ENCODE data around the gene FCMR. TPM values are rescaled to one million over a fixed set of nuclear protein-coding genes. Genes with fewer than 3 reads are reported as not detected.

Gene FCMR
- polyA plus RNA-seq, 1 donor = 4.4 TPM

- no CpG with 5 or more reads among the region's 6 CpGs for WGBS (ENCODE audit: insufficient coverage, low lambda C conversion rate)
- Histone ChIP-seq H3K4me3 (ENCODE audit: low read length) (no peak overlapping the region), H3K36me3 (ENCODE audit: control insufficient read depth, insufficient read depth, low read length) (no peaks in the 10 kb centered on the region), H3K9me3 (ENCODE audit: control insufficient read depth, low read depth, low read length) (no peaks in the 10 kb centered on the region), H3K27ac (ENCODE audit: low read length) (no peak overlapping the region), H3K4me1 (ENCODE audit: control insufficient read depth, insufficient read depth, low read length) (no peaks in the 10 kb centered on the region), H3K27me3 (ENCODE audit: control insufficient read depth, insufficient read depth, low read length) (no peaks in the 10 kb centered on the region)
- DNase-seq = no peak
Observed at GRCh38 chr1:206901944-206902343, 19.8 kb downstream of the FCMR start.

GRCh38 chr1:206900149-206900548 lies 21.6 kb downstream of the FCMR start:
- WGBS (ENCODE audit: insufficient coverage, low lambda C conversion rate) = no CpG with 5 or more reads among the region's 7 CpGs
- H3K27me3 ChIP-seq (ENCODE audit: control insufficient read depth, insufficient read depth, low read length) = no peaks in the 10 kb centered on the region
- H3K4me3 ChIP-seq (ENCODE audit: low read length) = no peak overlapping the region
- H3K36me3 ChIP-seq (ENCODE audit: control insufficient read depth, insufficient read depth, low read length) = no peaks in the 10 kb centered on the region
- H3K4me1 ChIP-seq (ENCODE audit: control insufficient read depth, insufficient read depth, low read length) = no peaks in the 10 kb centered on the region
- no peaks in the 10 kb centered on the region for H3K9me3 ChIP-seq (ENCODE audit: control insufficient read depth, low read depth, low read length)
- no peak for DNase-seq
- no peak overlapping the region for H3K27ac ChIP-seq (ENCODE audit: low read length)

DNA sequence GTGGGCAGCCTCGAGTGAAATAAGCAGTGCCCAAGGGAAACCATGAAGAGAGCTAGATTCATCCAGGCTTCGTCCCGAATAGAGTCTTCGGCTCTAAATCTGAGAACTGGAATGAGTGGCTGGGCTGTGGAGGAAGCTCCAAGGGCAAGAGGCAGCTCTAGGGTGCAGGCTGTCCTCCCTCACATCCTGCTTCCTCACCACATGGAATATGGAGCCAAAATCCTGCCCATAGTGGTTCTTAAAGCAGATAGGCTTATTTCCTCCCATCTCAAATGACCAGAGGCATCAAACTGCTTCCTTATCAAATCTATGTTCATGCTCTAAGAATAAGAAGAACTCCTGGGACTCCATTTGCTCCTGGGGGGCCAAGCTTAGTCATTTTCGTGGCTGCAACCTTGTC lies 22.0 kb downstream of the FCMR start:
- Histone ChIP-seq H3K4me1 (ENCODE audit: control insufficient read depth, insufficient read depth, low read length) (no peaks in the 10 kb centered on the region), H3K27me3 (ENCODE audit: control insufficient read depth, insufficient read depth, low read length) (no peaks in the 10 kb centered on the region), H3K36me3 (ENCODE audit: control insufficient read depth, insufficient read depth, low read length) (no peaks in the 10 kb centered on the region), H3K9me3 (ENCODE audit: control insufficient read depth, low read depth, low read length) (no peaks in the 10 kb centered on the region), H3K27ac (ENCODE audit: low read length) (no peak overlapping the region), H3K4me3 (ENCODE audit: low read length) (no peak overlapping the region)
- no CpG with 5 or more reads among the region's 5 CpGs for WGBS (ENCODE audit: insufficient coverage, low lambda C conversion rate)
- no peak for DNase-seq

GRCh38 chr1:206898915-206899431 lies 22.8 kb downstream of the FCMR start:
- no peaks in the 10 kb centered on the region for H3K9me3 ChIP-seq (ENCODE audit: control insufficient read depth, low read depth, low read length)
- H3K36me3 ChIP-seq (ENCODE audit: control insufficient read depth, insufficient read depth, low read length) = no peaks in the 10 kb centered on the region
- H3K4me1 ChIP-seq (ENCODE audit: control insufficient read depth, insufficient read depth, low read length) = no peaks in the 10 kb centered on the region
- 83% methylated on average over 5 of the region's 13 CpGs for WGBS (ENCODE audit: insufficient coverage, low lambda C conversion rate)
- H3K4me3 ChIP-seq (ENCODE audit: low read length) = no peak overlapping the region
- no peak overlapping the region for H3K27ac ChIP-seq (ENCODE audit: low read length)
- no peaks in the 10 kb centered on the region for H3K27me3 ChIP-seq (ENCODE audit: control insufficient read depth, insufficient read depth, low read length)
- no peak for DNase-seq

DNA sequence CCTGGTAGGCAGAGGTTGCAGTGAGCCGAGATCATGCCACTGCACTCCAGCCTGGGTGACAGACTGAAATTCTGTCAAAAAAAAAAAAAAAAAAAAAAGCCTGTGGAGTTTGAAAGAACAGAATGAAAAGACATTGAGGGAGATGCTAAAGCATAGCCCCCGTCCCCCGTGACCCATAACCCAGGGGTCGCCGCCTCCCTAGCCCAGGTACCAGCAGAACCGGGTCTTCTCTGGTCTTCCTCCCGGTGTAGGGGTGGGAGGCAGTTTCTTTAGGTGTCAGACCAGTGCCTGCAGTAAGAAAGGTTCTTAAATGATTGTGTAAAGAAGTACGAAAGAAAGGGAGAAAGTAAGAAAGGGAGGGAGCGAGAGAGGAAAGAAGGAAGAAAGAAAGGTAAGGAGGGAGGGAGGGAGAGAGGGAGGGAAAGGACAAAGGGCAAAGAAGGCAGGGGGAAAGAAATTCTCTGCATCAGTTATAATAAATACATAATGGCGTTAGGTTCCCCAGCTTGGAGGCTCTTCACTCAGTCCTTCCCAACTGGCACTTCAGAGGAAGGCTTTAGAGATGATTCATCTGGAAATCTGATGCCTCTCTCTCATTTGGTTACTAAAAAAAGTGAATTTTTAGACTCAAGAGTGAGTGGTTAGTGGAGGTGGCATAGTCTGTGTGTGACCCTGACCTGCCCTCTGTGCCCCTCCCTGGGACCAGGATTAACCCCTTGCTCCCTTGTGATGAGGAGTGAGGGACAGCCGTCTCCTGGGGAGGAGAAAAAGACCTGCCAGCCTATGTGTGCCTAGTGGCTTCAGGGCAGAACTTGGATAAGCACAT lies 23.4 kb downstream of the FCMR start:
- WGBS (ENCODE audit: insufficient coverage, low lambda C conversion rate) = 84% methylated on average over 5 of the region's 11 CpGs

GRCh38 chr1:206897175-206897574 lies 24.6 kb downstream of the FCMR start, which contains the start of gene IL24:
Gene IL24, plus strand, starts transcription at chr1:206897443. Its CDS starts 390 bp downstream, at chr1:206897833.
- H3K9me3 ChIP-seq (ENCODE audit: control insufficient read depth, low read depth, low read length) = no peaks in the 10 kb centered on the region
- no peak within 1 kb of the TSS for H3K27ac ChIP-seq (ENCODE audit: low read length)
- H3K4me3 ChIP-seq (ENCODE audit: low read length) = no peak within 1 kb of the TSS
- H3K4me1 ChIP-seq (ENCODE audit: control insufficient read depth, insufficient read depth, low read length) = no peaks in the 10 kb centered on the region
- DNase-seq = no peak
- H3K27me3 ChIP-seq (ENCODE audit: control insufficient read depth, insufficient read depth, low read length) = no peaks in the 10 kb centered on the region
- no peaks in the 10 kb centered on the region for H3K36me3 ChIP-seq (ENCODE audit: control insufficient read depth, insufficient read depth, low read length)
- WGBS (ENCODE audit: insufficient coverage, low lambda C conversion rate) = no CpG with 5 or more reads among the region's 4 CpGs

More for the DNA sequence above, 23.4 kb downstream of the FCMR start:
- H3K9me3 ChIP-seq (ENCODE audit: control insufficient read depth, low read depth, low read length) = no peaks in the 10 kb centered on the region
- no peaks in the 10 kb centered on the region for H3K36me3 ChIP-seq (ENCODE audit: control insufficient read depth, insufficient read depth, low read length)
- H3K27ac ChIP-seq (ENCODE audit: low read length) = no peak overlapping the region
- no peaks in the 10 kb centered on the region for H3K27me3 ChIP-seq (ENCODE audit: control insufficient read depth, insufficient read depth, low read length)
- no peaks in the 10 kb centered on the region for H3K4me1 ChIP-seq (ENCODE audit: control insufficient read depth, insufficient read depth, low read length)
- no peak overlapping the region for H3K4me3 ChIP-seq (ENCODE audit: low read length)
- DNase-seq = no peak

GRCh38 chr1:206896261-206896660 lies 25.5 kb downstream of the FCMR start:
- Histone ChIP-seq H3K36me3 (ENCODE audit: control insufficient read depth, insufficient read depth, low read length) (no peaks in the 10 kb centered on the region), H3K27me3 (ENCODE audit: control insufficient read depth, insufficient read depth, low read length) (no peaks in the 10 kb centered on the region), H3K9me3 (ENCODE audit: control insufficient read depth, low read depth, low read length) (no peaks in the 10 kb centered on the region), H3K27ac (ENCODE audit: low read length) (no peak overlapping the region), H3K4me3 (ENCODE audit: low read length) (no peak overlapping the region), H3K4me1 (ENCODE audit: control insufficient read depth, insufficient read depth, low read length) (no peaks in the 10 kb centered on the region)
- no peak for DNase-seq
- WGBS (ENCODE audit: insufficient coverage, low lambda C conversion rate) = no CpG with 5 or more reads among the region's 3 CpGs

DNA sequence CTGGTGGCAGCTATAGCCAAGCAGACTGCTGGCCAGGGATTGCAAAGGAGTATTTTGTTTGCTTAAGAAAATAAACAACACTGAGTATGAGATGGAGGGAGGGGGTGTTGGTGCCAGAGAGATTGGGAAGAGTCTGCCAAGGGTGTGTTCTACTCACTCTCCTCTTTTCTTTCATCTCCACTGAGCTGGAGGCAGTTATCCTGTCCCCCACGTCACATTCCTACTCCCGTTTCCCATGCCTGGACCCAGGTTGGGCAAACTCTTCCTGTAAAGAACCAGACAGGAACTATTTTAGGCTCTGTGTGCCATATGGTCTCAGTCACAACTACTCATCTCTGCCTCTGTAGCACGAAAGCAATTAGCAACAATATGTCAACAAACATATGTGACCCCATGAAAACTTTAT lies 25.9 kb downstream of the FCMR start:
- no peaks in the 10 kb centered on the region for H3K4me1 ChIP-seq (ENCODE audit: control insufficient read depth, insufficient read depth, low read length)
- no peak overlapping the region for H3K4me3 ChIP-seq (ENCODE audit: low read length)
- no peak overlapping the region for H3K27ac ChIP-seq (ENCODE audit: low read length)
- no peaks in the 10 kb centered on the region for H3K36me3 ChIP-seq (ENCODE audit: control insufficient read depth, insufficient read depth, low read length)
- H3K9me3 ChIP-seq (ENCODE audit: control insufficient read depth, low read depth, low read length) = no peaks in the 10 kb centered on the region
- no peaks in the 10 kb centered on the region for H3K27me3 ChIP-seq (ENCODE audit: control insufficient read depth, insufficient read depth, low read length)
- DNase-seq = no peak
- no CpG with 5 or more reads among the region's 3 CpGs for WGBS (ENCODE audit: insufficient coverage, low lambda C conversion rate)

GRCh38 chr1:206895325-206895724 lies 26.4 kb downstream of the FCMR start:
- Histone ChIP-seq H3K36me3 (ENCODE audit: control insufficient read depth, insufficient read depth, low read length) (no peaks in the 10 kb centered on the region), H3K27ac (ENCODE audit: low read length) (no peak overlapping the region), H3K4me3 (ENCODE audit: low read length) (no peak overlapping the region), H3K4me1 (ENCODE audit: control insufficient read depth, insufficient read depth, low read length) (no peaks in the 10 kb centered on the region), H3K9me3 (ENCODE audit: control insufficient read depth, low read depth, low read length) (no peaks in the 10 kb centered on the region), H3K27me3 (ENCODE audit: control insufficient read depth, insufficient read depth, low read length) (no peaks in the 10 kb centered on the region)
- DNase-seq = peak in 1 of 2 donors; percentile 51
- WGBS (ENCODE audit: insufficient coverage, low lambda C conversion rate) = no CpG with 5 or more reads among the region's 3 CpGs

DNA sequence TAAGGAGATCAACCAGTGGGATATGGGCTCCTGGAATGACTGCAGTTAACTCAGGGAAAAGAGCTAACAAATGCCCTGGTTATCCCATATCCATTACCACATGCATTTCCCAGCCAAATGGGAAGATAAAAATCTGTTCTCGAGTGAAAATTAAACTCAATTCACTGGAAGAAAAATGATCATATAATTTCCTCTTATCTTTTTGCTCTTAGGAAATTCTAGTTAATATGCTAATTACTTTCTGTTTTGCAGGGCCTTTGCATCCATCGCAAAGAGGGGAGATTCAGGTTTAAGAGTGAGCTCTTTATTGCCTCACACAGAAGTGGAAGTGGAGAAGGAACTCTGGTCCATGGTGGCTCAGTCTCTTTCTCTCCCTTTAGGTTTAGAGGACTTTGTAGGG lies 28.4 kb downstream of the FCMR start:
- 100% methylated on average over 1 of the region's 2 CpGs for WGBS (ENCODE audit: insufficient coverage, low lambda C conversion rate)
- H3K4me3 ChIP-seq (ENCODE audit: low read length) = no peak overlapping the region
- H3K9me3 ChIP-seq (ENCODE audit: control insufficient read depth, low read depth, low read length) = no peaks in the 10 kb centered on the region
- H3K27ac ChIP-seq (ENCODE audit: low read length) = no peak overlapping the region
- H3K36me3 ChIP-seq (ENCODE audit: control insufficient read depth, insufficient read depth, low read length) = no peaks in the 10 kb centered on the region
- no peak for DNase-seq
- H3K27me3 ChIP-seq (ENCODE audit: control insufficient read depth, insufficient read depth, low read length) = no peaks in the 10 kb centered on the region
- no peaks in the 10 kb centered on the region for H3K4me1 ChIP-seq (ENCODE audit: control insufficient read depth, insufficient read depth, low read length)

Data from large intestine (tissue), 3 donors.